ENCODE data around the gene OR8B4.

- TF ChIP-seq LEF1 (IDR thresholded peaks at IDR 0.05; ENCODE audit: borderline replicate concordance) (no peak), BHLHE40 (IDR thresholded peaks at IDR 0.05; ENCODE audit: borderline replicate concordance) (no peak), SP1 (IDR thresholded peaks at IDR 0.05) (no peak), TARDBP (IDR thresholded peaks at IDR 0.05) (no peak), SUZ12 (IDR thresholded peaks at IDR 0.05) (no peak), FOXM1 (IDR thresholded peaks at IDR 0.05; ENCODE audit: borderline replicate concordance) (no peak), PKNOX1 (IDR thresholded peaks at IDR 0.05) (no peak)
Measured at GRCh38 chr11:124442442-124442841, 17.8 kb upstream of the OR8B4 start.
